HFFc6 (cell line): ENCODE results near the gene MYH6. TPM values are rescaled to one million over a fixed set of nuclear protein-coding genes. Genes with fewer than 3 reads are reported as not detected.

Source experiments
- DNase-seq: peaks from one replicate; pipeline ENCODE4 v3.0.0-alpha.2; 2018
- H3K27ac Mint-ChIP-seq: 2 replicates; pipeline ENCODE4 v1.8.0; 2020; ENCODE audit warnings: mild to moderate bottlenecking, mixed read lengths
- H3K27me3 Mint-ChIP-seq: 2 replicates; pipeline ENCODE4 v1.8.0; 2021; ENCODE audit warnings: mild to moderate bottlenecking, moderate library complexity, mixed read lengths; ENCODE audit not compliant: insufficient read depth
- H3K36me3 Mint-ChIP-seq: 2 replicates; pipeline ENCODE4 v1.8.0; 2021; ENCODE audit warnings: low read depth, mixed read lengths
- H3K4me1 Mint-ChIP-seq: 2 replicates; pipeline ENCODE4 v1.8.0; 2020; ENCODE audit warnings: low read depth, mixed read lengths
- H3K4me3 Mint-ChIP-seq: 2 replicates; pipeline ENCODE4 v1.8.0; 2020; ENCODE audit warnings: mild to moderate bottlenecking, moderate library complexity, mixed read lengths
- H3K9me3 Mint-ChIP-seq: 2 replicates; pipeline ENCODE4 v1.8.0; 2020; ENCODE audit warnings: mild to moderate bottlenecking, mixed read lengths
- total RNA-seq, 6 experiments: library from RNA; stranded (reverse); fragmentation: NEBNext Ultra II Directional; extraction: Animal tissue kit (Norgen Biotek cat#: 25700); gene quantifications; 2 replicates in 1 of 6; 3 replicates in 5 of 6; pipeline ENCODE4 v1.2.3, GENCODE V29; 2021
- TF ChIP-seq, protein P1 (sequence below): fragments of 200-600 bp; sonication (generic); IDR thresholded peaks from 2 replicates; pipeline ENCODE4 v1.5.0; 2021; ENCODE audit warnings: antibody characterized with exemption, mild to moderate bottlenecking

The MYH6 gene
- total RNA-seq, 6 experiments from 2014 or later: not detected

GRCh38 chr14:23414906-23415820, 7.1 kb upstream of the MYH6 start:
- Mint-ChIP-seq H3K36me3 (no peaks in the 10 kb centered on the region), H3K27me3 (peaks cover 72% of the 10 kb centered on the region), H3K9me3 (no peaks in the 10 kb centered on the region), H3K4me1 (no peaks in the 10 kb centered on the region), H3K27ac (no peak overlapping the region), H3K4me3 (no peak overlapping the region)
- TF ChIP-seq, protein P1, sequence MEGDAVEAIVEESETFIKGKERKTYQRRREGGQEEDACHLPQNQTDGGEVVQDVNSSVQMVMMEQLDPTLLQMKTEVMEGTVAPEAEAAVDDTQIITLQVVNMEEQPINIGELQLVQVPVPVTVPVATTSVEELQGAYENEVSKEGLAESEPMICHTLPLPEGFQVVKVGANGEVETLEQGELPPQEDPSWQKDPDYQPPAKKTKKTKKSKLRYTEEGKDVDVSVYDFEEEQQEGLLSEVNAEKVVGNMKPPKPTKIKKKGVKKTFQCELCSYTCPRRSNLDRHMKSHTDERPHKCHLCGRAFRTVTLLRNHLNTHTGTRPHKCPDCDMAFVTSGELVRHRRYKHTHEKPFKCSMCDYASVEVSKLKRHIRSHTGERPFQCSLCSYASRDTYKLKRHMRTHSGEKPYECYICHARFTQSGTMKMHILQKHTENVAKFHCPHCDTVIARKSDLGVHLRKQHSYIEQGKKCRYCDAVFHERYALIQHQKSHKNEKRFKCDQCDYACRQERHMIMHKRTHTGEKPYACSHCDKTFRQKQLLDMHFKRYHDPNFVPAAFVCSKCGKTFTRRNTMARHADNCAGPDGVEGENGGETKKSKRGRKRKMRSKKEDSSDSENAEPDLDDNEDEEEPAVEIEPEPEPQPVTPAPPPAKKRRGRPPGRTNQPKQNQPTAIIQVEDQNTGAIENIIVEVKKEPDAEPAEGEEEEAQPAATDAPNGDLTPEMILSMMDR: no peak
- DNase-seq: no peak

DNA sequence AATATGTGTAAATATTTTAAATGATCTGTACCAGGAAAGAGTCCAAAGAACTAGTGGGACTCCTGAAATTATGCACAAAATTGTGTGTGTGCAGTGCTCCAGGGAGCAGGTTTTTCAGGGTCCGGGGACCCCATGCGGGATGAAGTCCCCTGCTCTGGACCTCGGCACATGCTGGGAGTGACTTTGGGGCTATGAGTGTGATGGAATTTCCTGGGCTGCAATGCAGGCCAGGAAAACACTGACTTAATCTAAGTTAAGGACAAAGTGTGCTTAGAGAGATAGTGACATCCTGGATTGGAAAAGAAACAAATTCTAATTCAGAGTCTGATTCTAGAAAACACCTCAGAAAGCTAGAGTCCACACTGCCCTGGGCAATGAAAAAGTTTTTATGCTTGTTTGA, 6.2 kb upstream of the MYH6 start:
- Mint-ChIP-seq H3K9me3 (no peaks in the 10 kb centered on the region), H3K27me3 (peaks cover 72% of the 10 kb centered on the region), H3K36me3 (no peaks in the 10 kb centered on the region), H3K4me1 (no peaks in the 10 kb centered on the region), H3K4me3 (no peak overlapping the region), H3K27ac (no peak overlapping the region)
- TF ChIP-seq, protein P1: no peak
- no peak for DNase-seq

DNA sequence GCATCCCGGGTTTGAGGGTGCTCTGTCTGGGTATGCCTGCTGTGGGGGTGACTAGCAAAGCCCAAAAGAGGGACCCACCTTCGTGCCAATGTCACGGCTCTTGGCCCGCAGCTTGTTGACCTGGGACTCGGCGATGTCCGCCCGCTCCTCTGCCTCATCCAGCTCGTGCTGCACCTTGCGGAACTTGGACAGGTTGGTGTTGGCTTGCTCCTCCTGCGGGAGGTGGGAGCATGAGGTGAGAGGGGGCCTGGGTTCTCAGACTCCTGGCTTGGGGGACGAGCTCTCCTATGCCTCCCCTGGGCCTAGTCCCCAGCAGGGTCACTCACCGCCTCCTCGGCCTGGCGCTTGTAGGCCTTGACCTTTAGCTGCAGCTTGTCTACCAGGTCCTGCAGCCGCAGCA, 5.6 kb upstream of the MYH6 start:
- Mint-ChIP-seq H3K27ac (no peak overlapping the region), H3K4me3 (no peak overlapping the region), H3K27me3 (peaks cover 67% of the 10 kb centered on the region), H3K36me3 (no peaks in the 10 kb centered on the region), H3K9me3 (no peaks in the 10 kb centered on the region), H3K4me1 (no peaks in the 10 kb centered on the region)
- TF ChIP-seq, protein P1: no peak
- DNase-seq: no peak

DNA sequence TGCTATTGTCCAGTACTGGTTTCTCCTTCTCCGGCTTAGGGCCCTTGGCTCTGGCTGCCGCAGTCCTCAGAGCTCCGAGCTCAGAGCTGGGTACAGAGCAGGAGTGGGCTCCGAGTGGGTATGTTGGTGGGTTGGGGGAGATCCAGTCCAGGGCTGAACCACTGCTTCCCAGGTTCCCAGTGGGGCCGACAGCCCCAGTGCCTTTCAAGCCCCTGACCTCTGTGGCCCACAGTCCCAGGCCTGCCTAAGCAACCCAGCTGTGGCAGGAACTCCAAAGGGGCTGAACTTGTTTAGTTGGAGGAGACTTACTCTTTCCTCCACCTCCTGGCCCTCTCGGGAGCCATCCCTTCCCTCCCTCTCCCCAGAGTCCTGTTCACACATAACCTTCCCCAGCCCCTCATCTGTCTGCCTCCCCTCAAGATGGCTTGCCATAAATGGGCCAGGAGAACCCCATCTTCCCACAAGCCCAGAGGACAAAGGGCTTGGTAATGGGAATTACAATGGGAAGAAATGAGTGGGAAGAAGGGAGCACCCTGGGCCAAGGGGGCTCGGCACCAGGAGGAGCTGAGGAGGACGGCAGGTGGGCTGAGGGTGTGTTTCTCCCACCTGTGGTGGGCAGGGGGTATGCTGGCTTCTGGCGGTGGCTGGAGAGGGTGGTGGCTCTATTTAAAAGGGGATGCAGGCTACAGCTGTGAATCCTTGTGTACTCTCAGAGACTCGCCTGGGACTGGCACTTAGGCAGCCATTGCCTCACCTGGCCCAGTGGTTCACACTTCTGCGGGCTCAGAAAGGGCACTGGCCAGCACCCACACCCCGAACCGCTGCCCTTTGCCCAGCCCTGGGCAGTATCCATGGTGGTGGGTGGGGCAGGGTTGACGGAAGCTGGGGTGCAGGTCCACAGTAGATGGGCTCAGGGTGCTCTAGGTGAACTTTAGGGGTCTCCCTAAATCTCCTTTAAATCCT, 3.8 kb upstream of the MYH6 start:
- H3K4me3 Mint-ChIP-seq: no peak overlapping the region
- no peak for DNase-seq
- peaks cover 70% of the 10 kb centered on the region for H3K27me3 Mint-ChIP-seq
- TF ChIP-seq, protein P1: no peak
- H3K27ac Mint-ChIP-seq: no peak overlapping the region
- no peaks in the 10 kb centered on the region for H3K9me3 Mint-ChIP-seq
- no peaks in the 10 kb centered on the region for H3K36me3 Mint-ChIP-seq
- H3K4me1 Mint-ChIP-seq: no peaks in the 10 kb centered on the region

- Mint-ChIP-seq H3K4me3 (no peak overlapping the region), H3K27ac (no peak overlapping the region), H3K27me3 (peaks cover 69% of the 10 kb centered on the region), H3K36me3 (no peaks in the 10 kb centered on the region), H3K9me3 (no peaks in the 10 kb centered on the region), H3K4me1 (no peaks in the 10 kb centered on the region)
- DNase-seq: no peak
- TF ChIP-seq, protein P1: no peak
These were observed 2.0 kb upstream of the MYH6 start for GRCh38 chr14:23409966-23410635.
